ENCODE results near the gene CXCR4. TPM values are rescaled to one million over a fixed set of nuclear protein-coding genes. Genes with fewer than 3 reads are reported as not detected.
"Not testable (repeated sequence)": the region's sequence is repeated elsewhere in the genome, so short reads cannot be mapped to it uniquely, and the experiment has no call there.

CXCR4 gene
- total RNA-seq, 1 donor: 150 TPM

GRCh38 chr2:136081582-136082210 lies 36.3 kb downstream of the CXCR4 start:
- no peak for DNase-seq (ENCODE audit: low read depth in 2 of 3, low spot score in 2 of 3)

- no peak for DNase-seq (ENCODE audit: low read depth in 2 of 3, low spot score in 2 of 3)
Observed at GRCh38 chr2:136080114-136080513, 37.8 kb downstream of the CXCR4 start.

DNA sequence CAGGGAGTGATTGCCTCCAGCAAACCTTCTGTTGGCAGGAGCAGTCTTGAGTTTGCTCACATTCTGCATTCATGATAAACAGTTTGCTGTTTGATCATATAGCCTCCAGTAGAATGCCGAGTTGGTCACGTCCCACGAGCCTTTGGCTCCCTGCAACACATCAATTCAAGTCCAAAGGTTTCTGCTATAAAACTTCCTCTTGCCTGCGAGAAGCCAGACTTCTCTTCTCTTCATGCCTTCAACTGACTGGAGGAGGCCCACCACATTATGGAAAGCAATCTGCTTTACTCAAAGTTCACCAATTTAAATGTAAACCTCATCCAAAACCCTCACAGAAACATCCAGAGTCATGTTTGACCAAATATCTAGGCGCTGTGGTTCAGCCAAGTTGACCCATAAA lies 40.8 kb downstream of the CXCR4 start:
- no peak for DNase-seq (ENCODE audit: low read depth in 2 of 3, low spot score in 2 of 3)

DNA sequence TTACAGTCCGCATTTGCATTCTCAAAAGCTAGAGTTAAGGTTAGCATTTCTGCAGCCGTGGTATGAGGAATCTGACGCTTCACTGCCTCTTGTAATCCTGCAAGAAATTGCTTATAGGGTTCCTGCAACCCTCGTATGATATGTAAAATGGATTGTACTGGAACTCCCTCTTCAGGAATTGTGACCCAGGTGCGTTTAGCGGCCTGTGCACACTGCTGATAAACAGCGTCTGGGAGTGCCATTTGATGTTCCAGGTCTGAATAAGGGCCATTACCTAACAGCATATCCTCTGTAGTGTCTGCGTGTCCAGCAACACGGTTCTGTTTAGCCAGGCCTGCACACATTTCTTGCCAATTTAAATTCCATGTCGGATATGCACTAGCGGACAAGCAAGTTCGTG lies 42.5 kb downstream of the CXCR4 start:
- DNase-seq (ENCODE audit: low read depth in 2 of 3, low spot score in 2 of 3): no peak

DNA sequence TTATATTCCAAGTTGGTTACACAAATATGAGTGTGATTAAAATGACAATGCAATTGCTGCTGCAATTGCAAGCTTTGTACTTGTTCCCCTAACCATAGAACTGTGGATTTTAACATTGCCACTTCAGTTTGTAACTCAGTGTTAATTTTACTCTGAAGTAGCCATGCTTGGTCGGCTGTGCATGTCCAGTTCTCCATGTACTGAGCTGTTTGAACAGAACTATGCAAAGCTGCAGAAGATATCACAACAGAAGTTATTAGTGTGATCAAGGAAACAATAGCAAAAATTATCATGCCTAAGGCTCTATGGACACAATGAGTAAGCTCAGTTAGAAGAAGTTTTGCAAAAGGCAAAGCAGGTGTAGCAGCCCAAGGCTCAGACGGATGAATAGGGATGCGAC lies 45.3 kb downstream of the CXCR4 start:
- DNase-seq (ENCODE audit: low read depth in 2 of 3, low spot score in 2 of 3): no peak

GRCh38 chr2:136071887-136072286 lies 46.1 kb downstream of the CXCR4 start:
- not testable (repeated sequence) for DNase-seq (ENCODE audit: low read depth in 2 of 3, low spot score in 2 of 3)

DNA sequence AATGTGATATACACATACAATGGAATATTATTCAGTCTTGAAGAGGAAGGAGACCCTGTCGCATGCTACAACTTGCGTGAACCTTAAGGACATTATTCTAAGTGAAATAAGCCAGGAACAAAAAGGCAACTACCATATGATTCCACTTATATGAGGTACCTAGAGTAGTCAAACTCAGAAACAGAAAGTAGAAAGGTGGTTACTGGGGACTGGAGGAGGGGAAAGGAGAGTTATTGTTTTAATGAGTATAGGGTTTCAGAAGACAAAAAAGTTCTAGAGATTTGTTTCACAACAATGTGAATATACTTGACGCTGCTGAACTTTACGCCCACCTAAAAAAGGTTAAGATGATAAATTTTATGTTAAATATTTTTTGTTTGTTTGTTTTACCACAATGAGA lies 47.0 kb downstream of the CXCR4 start:
- no peak for DNase-seq (ENCODE audit: low read depth in 2 of 3, low spot score in 2 of 3)

GRCh38 chr2:136069773-136070172 lies 48.2 kb downstream of the CXCR4 start:
- DNase-seq (ENCODE audit: low read depth in 2 of 3, low spot score in 2 of 3): no peak

DNA sequence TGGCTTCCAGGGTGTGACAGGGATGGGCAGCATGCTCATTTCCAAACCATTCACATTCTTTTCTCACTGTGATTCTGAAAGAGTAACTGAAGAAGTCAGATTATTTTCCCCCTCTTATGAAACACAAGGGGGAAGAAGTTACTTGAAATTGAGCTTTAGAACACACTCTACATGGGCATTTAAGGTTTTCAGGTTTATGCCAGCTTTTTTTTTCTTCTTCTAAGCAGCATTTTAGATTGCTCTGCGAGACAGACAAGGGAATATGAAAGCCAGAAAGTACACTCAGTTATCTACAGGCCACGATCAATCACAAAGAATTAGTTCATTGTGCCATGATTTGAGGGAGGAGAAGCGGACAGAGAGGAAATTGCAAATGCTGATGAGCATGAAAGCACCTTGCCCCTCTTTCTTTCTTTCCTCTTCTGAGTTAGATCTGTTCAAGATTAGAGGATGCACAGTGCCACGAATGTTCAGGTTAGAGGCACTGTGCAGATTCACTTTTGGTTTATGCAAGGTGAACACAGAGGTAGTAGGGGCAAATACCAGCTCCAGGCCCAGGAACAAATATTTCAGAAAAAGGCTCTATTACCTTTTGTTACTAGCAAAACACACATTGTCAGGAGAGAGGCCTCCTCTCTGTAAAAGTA lies 49.2 kb downstream of the CXCR4 start:
- no peak for DNase-seq (ENCODE audit: low read depth in 2 of 3, low spot score in 2 of 3)

- DNase-seq (ENCODE audit: low read depth in 2 of 3, low spot score in 2 of 3): no peak
Observed at GRCh38 chr2:136067897-136068580, 49.9 kb downstream of the CXCR4 start.

- DNase-seq (ENCODE audit: low read depth in 2 of 3, low spot score in 2 of 3): no peak
Observed at GRCh38 chr2:136067459-136067858, 50.5 kb downstream of the CXCR4 start.

DNA sequence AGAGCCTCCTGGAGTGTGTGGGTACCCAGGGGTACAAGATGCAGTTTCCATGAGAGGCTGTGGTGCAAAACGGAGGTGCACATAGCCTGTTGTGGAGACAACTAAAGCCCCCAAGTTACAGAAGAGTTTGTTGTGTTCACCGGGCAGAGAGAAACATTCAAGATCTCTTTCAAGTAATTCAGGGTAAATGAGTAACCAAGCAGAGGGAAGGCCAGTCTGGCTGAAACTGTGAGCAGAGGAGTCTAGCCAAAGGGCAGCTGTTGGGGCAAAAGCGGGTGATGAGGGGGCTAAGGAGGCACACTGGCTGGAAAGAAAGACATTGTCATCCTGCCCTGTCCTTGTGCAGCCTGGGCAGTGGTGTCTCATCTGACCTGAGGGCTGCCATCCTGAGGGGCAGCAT lies 52.0 kb downstream of the CXCR4 start:
- no peak for DNase-seq (ENCODE audit: low read depth in 2 of 3, low spot score in 2 of 3)

DNA sequence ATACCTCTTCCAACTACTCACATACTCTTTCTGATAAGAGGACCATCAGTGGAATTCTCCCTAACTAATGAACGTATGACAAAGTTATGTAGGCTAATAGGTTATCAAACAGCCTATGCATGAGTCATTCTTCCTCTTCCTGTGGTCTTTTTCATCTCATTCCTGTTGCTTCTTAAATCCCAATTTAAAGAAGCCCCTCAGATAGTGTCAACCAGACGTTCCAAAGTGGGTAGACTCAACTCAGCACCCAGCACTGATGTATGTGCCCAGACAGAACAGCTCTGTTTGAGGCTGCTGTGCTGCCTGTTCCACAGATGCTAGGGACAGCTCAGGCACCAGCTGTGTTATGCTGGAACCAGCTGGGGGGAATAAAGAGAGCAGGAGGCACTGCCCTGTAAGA lies 52.6 kb downstream of the CXCR4 start:
- DNase-seq (ENCODE audit: low read depth in 2 of 3, low spot score in 2 of 3): no peak

Other genes with a start within 250 kb of the CXCR4 start
- gene MCM6, start 241.7 kb downstream of the CXCR4 start, total RNA-seq: 24.0 TPM
- 57.6 TPM for gene DARS1, start 132.5 kb downstream of the CXCR4 start, total RNA-seq